ENCODE results near the gene EIF2A.

- TF ChIP-seq EZH2phosphoT487 (IDR thresholded peaks at IDR 0.05; ENCODE audit: low read depth, severe bottlenecking, unreplicated experiment) = no peak
- TF ChIP-seq CTCF (IDR thresholded peaks at IDR 0.05; ENCODE audit: poor library complexity) = no peak
These were observed 43.2 kb downstream of the EIF2A start for GRCh38 chr3:150589759-150590158.

Measured in hepatocyte (in vitro differentiated cells).